ENCODE data around the gene DTX1.

- TF ChIP-seq SP1 (IDR thresholded peaks at IDR 0.05) (no peak), PKNOX1 (IDR thresholded peaks at IDR 0.05) (no peak), BHLHE40 (IDR thresholded peaks at IDR 0.05; ENCODE audit: borderline replicate concordance) (no peak), FOXK2 (IDR thresholded peaks at IDR 0.05) (no peak), SUZ12 (IDR thresholded peaks at IDR 0.05) (no peak), ELF4 (IDR thresholded peaks at IDR 0.05) (no peak)
These were observed 30.0 kb downstream of the DTX1 start for GRCh38 chr12:113086249-113087164.
